GM18498 (cell line): ENCODE measurements around the gene IL1A.

Experiments used
- ATAC-seq: cut with Tn5 transposase; IDR thresholded peaks from one replicate; pipeline ENCODE4 v1.9.1; 2021; ENCODE audit warnings: mild to moderate bottlenecking, moderate library complexity; ENCODE audit not compliant: unreplicated experiment

IL1A gene

DNA sequence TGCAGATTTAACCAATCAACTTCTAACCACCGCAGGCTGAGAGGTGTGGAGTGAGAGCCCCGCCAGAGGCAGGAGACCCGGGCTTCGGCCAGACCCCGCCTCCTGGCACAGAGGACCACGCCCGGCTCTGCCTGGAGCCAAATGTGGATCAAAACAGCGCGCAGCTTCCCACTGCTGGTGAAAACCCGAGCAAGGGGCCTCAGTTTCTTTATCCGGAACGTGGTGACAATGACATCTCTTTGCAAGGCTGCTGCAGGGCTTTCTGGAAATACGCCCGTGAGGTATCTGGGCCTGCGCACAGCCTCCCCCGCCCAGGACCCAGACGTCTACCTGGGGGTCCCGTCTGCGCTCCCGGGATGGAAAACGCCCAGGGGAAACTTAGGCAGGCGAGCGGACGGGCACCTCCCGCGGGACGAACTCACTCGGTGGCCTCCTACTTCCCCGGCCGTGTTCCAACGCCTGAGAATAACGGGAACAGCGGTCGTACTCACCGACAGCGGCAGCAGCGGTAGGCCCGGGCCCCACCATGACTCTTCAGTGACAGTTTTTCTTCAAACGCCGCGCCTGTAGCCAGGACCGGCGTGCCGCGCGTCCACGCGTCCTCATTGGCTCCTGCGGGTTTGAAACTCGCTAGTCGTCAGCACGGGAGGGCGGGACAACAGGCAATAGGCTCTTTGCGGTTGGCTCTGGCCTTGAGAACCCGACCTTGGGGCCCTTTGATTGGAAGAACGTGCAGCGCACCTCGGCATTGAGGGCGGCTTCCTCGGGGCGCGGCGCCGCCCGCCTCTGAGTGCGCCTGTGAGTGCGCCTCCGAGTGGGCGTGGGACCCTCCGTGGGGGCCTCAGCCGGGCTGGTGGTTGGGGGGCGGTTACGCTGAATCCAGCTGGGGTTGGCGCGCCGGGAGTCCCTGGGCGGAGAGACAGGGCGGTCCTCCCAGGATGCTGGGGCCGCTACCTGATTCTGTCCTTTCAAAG, 19.9 kb downstream of the IL1A start, which contains the start of gene CKAP2L:
TSS of gene CKAP2L (minus strand) at position 539 of the 974 bp plus-strand sequence. CDS start at position 528, 11 bp downstream.
- ATAC-seq: peak; percentile 99

- no peak for ATAC-seq
Observed at GRCh38 chr2:112762276-112762675, 22.0 kb downstream of the IL1A start.

- no peak for ATAC-seq
Observed at GRCh38 chr2:112760149-112760548, 24.1 kb downstream of the IL1A start.

DNA sequence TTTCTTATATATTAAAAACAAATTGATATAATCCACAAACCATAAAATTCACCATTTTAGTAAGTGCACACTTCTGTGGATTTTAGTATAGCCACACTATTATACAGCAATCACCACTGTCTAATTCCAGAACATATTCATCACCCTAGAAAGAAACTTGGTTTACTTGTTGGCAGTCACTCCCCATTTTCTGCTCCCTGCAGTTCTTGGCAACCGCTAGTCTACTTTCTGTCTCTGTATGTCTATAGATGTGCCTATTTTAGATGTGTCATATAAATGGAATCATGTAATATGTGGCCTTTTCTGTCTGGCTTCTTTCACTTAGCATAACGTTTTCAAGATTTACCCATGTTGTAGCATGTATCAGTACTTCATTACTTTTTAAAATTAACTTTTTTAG, 25.6 kb downstream of the IL1A start:
- no peak for ATAC-seq

DNA sequence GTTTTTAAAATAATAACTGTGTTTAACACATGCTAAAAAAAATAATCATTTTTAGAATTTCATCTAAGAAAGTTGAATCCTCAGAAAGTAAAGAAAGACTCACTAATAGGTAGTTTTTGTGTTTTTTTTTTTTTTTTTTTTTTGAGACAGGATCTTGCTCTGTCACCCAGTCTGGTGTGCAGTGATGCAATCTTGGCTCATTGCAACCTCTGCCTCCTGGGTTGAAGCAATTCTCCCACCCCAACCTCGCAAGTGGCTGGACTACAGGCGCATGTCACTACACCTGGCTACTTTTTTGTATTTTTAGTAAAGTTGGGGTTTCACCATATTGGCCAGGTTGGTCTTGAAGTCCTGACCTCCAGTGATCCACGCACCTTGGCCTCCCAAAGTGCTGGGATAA, 27.0 kb downstream of the IL1A start:
- no peak for ATAC-seq

GRCh38 chr2:112756207-112756606, 28.1 kb downstream of the IL1A start:
- no peak for ATAC-seq

- no peak for ATAC-seq
Observed at GRCh38 chr2:112755444-112755843, 28.8 kb downstream of the IL1A start.

GRCh38 chr2:112754564-112754963, 29.7 kb downstream of the IL1A start:
- ATAC-seq: no peak

GRCh38 chr2:112752667-112753066, 31.6 kb downstream of the IL1A start:
- ATAC-seq: no peak

DNA sequence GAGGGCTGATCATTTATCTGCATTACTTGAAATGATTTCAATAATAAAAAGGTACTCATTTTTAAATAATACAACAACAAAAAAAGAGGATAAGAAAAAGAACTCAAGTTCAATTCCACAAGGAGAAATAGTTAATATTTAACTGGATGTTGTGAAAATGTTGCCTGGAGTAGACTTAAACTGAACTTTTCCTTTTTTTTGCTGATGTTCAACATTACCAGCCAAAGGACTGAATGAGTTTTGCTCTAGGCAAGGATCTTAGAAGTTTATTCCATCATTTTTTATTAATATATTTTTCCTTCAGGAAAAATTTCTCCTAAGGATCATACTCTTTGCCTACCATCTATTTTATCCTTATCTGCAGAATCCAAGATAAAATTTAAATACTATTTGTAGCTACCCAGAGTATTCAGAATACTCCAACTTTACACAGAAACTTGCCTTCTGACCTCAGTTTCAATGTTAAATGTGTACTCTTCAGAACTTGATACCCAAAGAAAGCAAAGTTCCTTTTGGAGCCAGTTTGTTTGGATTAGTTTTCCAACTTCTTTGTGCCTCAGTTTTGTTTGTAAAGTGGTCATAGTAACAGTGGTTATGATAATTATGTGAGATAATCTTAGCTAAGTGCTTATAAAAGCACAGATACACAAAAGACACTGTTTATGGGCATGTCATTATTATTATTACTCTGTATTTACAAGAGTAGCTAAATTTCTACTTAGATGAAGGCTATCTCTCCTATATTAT, 32.7 kb downstream of the IL1A start:
- ATAC-seq: no peak

GRCh38 chr2:112750560-112750843, 33.8 kb downstream of the IL1A start:
- ATAC-seq: no peak

GRCh38 chr2:112749755-112750559, 34.3 kb downstream of the IL1A start:
- ATAC-seq: no peak

GRCh38 chr2:112740527-112740926, 43.8 kb downstream of the IL1A start:
- no peak for ATAC-seq

DNA sequence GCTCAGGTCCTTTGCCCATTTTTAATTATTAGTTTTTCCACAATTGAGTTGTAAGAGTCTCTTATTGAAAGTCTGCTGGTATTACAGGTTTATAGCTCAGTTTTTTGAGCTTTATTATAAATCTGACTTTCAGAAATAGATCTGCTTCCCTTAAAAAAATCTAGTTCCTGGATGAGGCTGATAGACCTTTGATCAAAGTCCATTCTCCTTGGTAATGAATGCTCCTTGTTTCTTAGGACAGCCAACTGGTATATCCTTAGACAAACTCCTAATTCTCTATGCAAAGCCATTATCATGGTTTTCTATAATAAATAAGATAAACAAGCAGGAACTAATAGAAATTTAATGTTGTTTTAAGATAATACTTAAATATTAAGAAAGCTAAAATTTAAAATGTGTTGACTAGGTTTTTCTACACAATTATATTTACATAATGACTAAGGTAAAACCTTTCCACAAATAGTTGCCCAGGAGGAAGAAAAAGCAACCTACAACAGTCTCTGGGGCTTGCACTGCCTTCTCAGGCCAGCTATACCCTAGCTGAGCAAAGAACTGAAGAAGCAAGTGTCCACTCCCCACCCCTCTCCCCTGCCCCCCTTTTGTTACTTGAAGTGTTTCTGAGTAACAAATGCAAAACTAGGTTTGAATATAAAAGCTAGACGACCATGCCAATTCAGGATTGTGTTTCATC, 46.6 kb downstream of the IL1A start:
- ATAC-seq: no peak

DNA sequence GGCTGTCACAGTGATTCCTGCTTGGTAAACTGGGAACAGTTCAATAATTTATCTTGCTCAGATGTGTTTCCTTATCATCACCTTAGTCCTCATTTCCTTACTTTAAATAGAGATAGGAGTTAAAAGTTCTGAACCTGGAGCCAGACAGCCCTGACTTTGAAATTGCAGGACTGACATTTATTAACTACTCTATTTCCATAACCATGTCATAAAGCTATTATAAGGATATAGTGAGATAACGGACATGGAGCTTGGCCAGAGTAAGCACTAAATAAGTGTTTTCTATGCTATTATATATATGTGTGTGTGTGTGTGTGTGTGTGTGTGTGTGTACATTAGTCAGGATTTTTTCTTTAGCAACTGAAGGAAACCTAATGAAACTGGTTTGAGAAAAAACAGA, 50.4 kb downstream of the IL1A start:
- no peak for ATAC-seq

DNA sequence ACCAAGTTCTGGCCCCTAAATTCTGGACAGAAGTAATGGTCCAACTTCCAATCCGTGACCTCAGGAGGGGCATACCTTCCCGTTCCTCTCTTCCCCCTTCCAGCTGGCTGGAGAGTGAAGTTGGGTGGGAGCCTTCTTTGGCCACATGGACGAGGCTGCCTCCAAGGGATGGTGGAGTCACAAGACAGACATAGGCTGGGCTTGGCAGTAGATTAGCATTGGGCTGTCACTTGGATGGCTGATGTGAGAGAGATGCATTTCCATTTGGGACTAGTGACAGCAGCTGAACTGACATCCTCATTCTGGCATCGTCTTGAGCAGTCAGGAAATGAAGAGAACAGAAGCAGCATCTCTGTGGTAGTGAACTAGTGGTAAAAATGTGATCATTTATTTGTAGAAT, 50.8 kb downstream of the IL1A start:
- no peak for ATAC-seq

DNA sequence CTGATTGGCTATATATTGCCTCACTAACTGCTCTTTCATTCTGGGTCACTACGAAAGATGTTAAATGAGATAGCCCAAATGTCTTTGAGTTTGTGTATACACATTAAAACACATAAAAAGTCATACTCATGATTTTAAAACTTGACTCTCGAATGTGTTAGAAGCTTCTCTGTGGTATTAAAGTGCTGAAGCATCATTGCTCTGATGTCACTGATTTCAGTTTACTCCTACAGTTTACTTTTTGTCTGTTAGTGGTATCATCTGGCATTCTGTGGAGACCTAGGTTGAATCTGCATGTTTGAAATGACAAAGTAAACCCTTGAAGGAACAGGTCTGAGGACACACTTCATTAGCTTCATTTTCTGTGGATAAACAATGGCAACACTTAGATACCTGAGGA, 52.8 kb downstream of the IL1A start:
- ATAC-seq: no peak

DNA sequence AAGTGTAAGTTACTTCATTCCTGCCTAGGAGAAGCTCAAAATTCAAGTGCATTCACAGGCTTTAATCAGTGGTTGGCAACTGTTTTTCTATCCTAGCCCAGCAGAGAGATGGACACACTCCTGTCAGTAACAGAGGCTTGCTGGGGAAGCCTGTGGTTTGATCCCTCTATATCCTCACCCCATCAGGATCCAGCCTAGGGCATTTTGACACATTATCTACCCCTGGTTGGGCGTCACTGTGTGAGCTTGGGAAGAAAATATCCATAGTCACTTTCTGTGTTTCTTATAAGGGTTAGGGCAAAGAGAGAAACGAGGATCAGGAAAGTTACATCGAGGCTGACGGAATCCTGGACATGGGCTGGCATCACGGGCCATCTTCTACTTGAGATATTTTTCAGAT, 53.5 kb downstream of the IL1A start:
- no peak for ATAC-seq

DNA sequence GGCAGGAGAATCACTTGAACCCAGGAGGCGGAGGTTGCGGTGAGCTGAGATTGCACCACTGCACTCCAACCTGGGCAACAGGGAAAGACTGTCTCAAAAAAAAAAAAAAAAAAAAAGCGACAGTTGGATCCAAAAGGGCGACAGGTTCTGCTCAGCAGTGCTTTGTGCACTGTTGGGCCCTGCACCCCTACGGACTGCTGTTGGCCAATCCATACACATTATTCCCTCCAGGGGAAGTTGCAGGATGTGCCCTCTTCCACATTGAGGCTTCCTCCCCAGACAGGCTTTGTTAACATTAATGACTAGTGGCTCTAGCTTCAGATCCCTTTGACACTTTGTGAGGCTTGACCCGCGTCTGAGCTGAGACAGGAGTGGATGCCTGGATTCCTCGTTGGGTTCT, 54.1 kb downstream of the IL1A start:
- ATAC-seq: no peak

DNA sequence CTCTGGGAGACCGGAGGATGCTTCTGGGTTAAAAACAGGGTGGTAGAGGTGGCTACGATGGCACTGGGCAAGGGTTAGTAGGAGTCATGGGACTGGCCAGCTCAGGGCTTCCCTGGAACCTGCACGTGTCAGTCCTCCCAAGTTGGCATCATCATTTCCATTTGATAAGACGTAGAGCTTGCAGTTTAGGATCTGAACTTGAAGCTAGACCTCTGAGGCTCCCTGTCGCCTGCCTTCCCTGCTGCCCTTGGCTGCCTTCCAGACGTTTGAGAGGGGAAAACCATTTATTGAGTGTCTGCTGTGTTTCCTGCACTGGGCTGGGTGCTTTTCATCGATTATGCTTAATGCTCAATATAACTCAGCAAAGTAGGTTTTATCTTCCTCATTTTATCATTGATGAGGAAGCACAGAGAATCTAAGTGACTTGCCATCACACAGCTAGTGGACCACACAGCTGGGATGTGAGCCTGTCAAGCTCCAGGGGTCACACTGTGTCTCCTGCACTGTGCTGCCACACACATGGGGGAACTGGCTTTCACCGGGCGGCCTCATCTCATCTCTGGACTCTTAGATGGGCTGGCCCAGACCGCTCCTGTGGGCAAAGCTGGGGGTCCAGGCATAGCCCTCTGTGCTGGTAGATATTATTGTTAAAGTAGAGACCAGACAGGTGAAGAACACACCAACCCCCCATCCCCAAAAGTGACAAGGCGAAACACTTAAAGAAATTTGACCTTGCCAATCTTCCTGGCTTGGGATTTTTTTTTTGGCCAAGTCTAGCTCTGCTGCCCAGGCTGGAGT, 55.7 kb downstream of the IL1A start:
- ATAC-seq: no peak
